HL-60 (cell line): ENCODE measurements around the gene MORF4L2.

Experiments used
- DNase-seq, 2 experiments: peaks; one replicate each; pipeline ENCODE4 v3.0.0-alpha.2; 2010 to 2020; ENCODE audit warnings: low read depth in 1 of 2, low spot score in 1 of 2
- H3K27ac ChIP-seq: fragments of 250-450 bp; sonication (Bioruptor Pico); replicated peaks from 2 replicates; pipeline ENCODE4 v1.5.1; 2020; ENCODE audit warnings: mild to moderate bottlenecking, moderate library complexity
- H3K27me3 ChIP-seq: fragments of 250-450 bp; sonication (Bioruptor Pico); 2 replicates; pipeline ENCODE4 v1.5.1; 2021; ENCODE audit warnings: mild to moderate bottlenecking, moderate library complexity; ENCODE audit not compliant: insufficient read depth, poor library complexity, severe bottlenecking
- H3K4me3 ChIP-seq: replicated peaks from 2 replicates; pipeline ENCODE4 v1.5.1; 2011; ENCODE audit warnings: mild to moderate bottlenecking, control low read depth, low read length; ENCODE audit not compliant: insufficient read depth
- GABPA ChIP-seq: IDR thresholded peaks from 2 replicates; pipeline ENCODE4 v1.6.1; 2012; ENCODE audit warnings: low read depth
- POLR2AphosphoS5 ChIP-seq: IDR thresholded peaks from 2 replicates; pipeline ENCODE4 v1.6.1; 2012; ENCODE audit warnings: low read depth
- REST ChIP-seq: IDR thresholded peaks from 2 replicates; pipeline ENCODE4 v1.6.1; 2012; ENCODE audit warnings: low read depth; ENCODE audit not compliant: insufficient replicate concordance
- SPI1 ChIP-seq: IDR thresholded peaks from 2 replicates; pipeline ENCODE4 v1.6.1; 2012; ENCODE audit warnings: low read depth, mild to moderate bottlenecking, borderline replicate concordance
- TF ChIP-seq, protein P1 (sequence below): IDR thresholded peaks from one replicate; pipeline ENCODE4 v1.5.1; 2011; ENCODE audit warnings: low read length, control low read depth, inconsistent platforms; ENCODE audit not compliant: insufficient read depth

The MORF4L2 gene

GRCh38 chrX:103716962-103717361 lies 30.5 kb upstream of the MORF4L2 start:
- Histone ChIP-seq H3K4me3 (no peak overlapping the region), H3K27ac (no peak overlapping the region), H3K27me3 (no peaks in the 10 kb centered on the region)
- DNase-seq, result no peak
- TF ChIP-seq GABPA, result no peak
- TF ChIP-seq REST, result no peak
- no peak for TF ChIP-seq POLR2AphosphoS5
- no peak for TF ChIP-seq SPI1
- TF ChIP-seq, protein P1, sequence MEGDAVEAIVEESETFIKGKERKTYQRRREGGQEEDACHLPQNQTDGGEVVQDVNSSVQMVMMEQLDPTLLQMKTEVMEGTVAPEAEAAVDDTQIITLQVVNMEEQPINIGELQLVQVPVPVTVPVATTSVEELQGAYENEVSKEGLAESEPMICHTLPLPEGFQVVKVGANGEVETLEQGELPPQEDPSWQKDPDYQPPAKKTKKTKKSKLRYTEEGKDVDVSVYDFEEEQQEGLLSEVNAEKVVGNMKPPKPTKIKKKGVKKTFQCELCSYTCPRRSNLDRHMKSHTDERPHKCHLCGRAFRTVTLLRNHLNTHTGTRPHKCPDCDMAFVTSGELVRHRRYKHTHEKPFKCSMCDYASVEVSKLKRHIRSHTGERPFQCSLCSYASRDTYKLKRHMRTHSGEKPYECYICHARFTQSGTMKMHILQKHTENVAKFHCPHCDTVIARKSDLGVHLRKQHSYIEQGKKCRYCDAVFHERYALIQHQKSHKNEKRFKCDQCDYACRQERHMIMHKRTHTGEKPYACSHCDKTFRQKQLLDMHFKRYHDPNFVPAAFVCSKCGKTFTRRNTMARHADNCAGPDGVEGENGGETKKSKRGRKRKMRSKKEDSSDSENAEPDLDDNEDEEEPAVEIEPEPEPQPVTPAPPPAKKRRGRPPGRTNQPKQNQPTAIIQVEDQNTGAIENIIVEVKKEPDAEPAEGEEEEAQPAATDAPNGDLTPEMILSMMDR, result no peak

GRCh38 chrX:103710609-103711008 lies 24.1 kb upstream of the MORF4L2 start, which contains the start of gene TMEM31:
Gene TMEM31, plus strand, starts transcription at chrX:103710909. Its CDS starts 1,350 bp downstream, at chrX:103712259.
- DNase-seq, result no peak
- TF ChIP-seq SPI1, result no peak
- no peak for TF ChIP-seq GABPA
- TF ChIP-seq POLR2AphosphoS5, result no peak
- TF ChIP-seq, protein P1, result no peak
- TF ChIP-seq REST, result no peak
- Histone ChIP-seq H3K27ac (no peak within 1 kb of the TSS), H3K27me3 (no peaks in the 10 kb centered on the region), H3K4me3 (no peak within 1 kb of the TSS)

GRCh38 chrX:103704863-103705262 lies 18.4 kb upstream of the MORF4L2 start:
- Histone ChIP-seq H3K27ac (no peak overlapping the region), H3K4me3 (no peak overlapping the region), H3K27me3 (no peaks in the 10 kb centered on the region)
- no peak for DNase-seq
- TF ChIP-seq REST (no peak), POLR2AphosphoS5 (no peak), SPI1 (no peak), GABPA (no peak)
- TF ChIP-seq, protein P1, result no peak
